Astrocyte (in vitro differentiated cells and primary cell): ENCODE measurements around the gene OTOF. TPM values are rescaled to one million over a fixed set of nuclear protein-coding genes. Genes with fewer than 3 reads are reported as not detected.

ENCODE experiments used
- DNase-seq: peaks from one replicate; pipeline ENCODE4 v3.0.0-alpha.2; 2010; ENCODE audit warnings: low read depth
- FAIRE-seq: peaks from 2 replicates; lab custom pipeline; 2011; peaks lifted over from hg19 to GRCh38; lab: Jason Lieb, UNC
- H2AFZ ChIP-seq: 2 replicates; pipeline ENCODE4 v1.6.0; 2012; ENCODE audit warnings: low read depth, low read length, inconsistent platforms
- H3K27ac ChIP-seq: 2 replicates; pipeline ENCODE4 v1.5.1; 2011; ENCODE audit warnings: low read depth, low read length, inconsistent platforms
- H3K27me3 ChIP-seq: 2 replicates; pipeline ENCODE4 v1.6.0; 2011; ENCODE audit warnings: low read length, inconsistent platforms; ENCODE audit not compliant: insufficient read depth
- H3K36me3 ChIP-seq: 2 replicates; pipeline ENCODE4 v1.5.1; 2011; ENCODE audit warnings: low read length, inconsistent platforms; ENCODE audit not compliant: insufficient read depth
- H3K4me1 ChIP-seq: 2 replicates; pipeline ENCODE4 v1.5.1; 2011; ENCODE audit warnings: low read length, inconsistent platforms; ENCODE audit not compliant: insufficient read depth
- H3K4me2 ChIP-seq: 2 replicates; pipeline ENCODE4 v1.6.0; 2012; ENCODE audit warnings: low read length, inconsistent platforms
- H3K4me3 ChIP-seq: 2 replicates; pipeline ENCODE4 v1.5.1; 2011; ENCODE audit warnings: low read depth, mild to moderate bottlenecking, low read length, inconsistent platforms; ENCODE audit not compliant: insufficient read depth
- H3K79me2 ChIP-seq: 2 replicates; pipeline ENCODE4 v1.6.0; 2012; ENCODE audit warnings: mild to moderate bottlenecking, low read length, inconsistent platforms; ENCODE audit not compliant: insufficient read depth
- H3K9ac ChIP-seq: 2 replicates; pipeline ENCODE4 v1.6.0; 2012; ENCODE audit warnings: mild to moderate bottlenecking, low read length, inconsistent platforms
- H3K9me3 ChIP-seq: 2 replicates; pipeline ENCODE4 v1.5.1; 2012; ENCODE audit warnings: low read depth, mild to moderate bottlenecking, low read length, inconsistent platforms; ENCODE audit not compliant: insufficient read depth
- H4K20me1 ChIP-seq: 2 replicates; pipeline ENCODE4 v1.6.0; 2012; ENCODE audit warnings: low read length, inconsistent platforms; ENCODE audit not compliant: insufficient read depth
- H3K27ac Mint-ChIP-seq: one replicate; pipeline ENCODE4 v1.8.0; 2021; ENCODE audit warnings: mild to moderate bottlenecking, mixed read lengths; ENCODE audit not compliant: unreplicated experiment
- H3K27me3 Mint-ChIP-seq: one replicate; pipeline ENCODE4 v1.8.0; 2021; ENCODE audit warnings: low read depth, mixed read lengths; ENCODE audit not compliant: unreplicated experiment
- H3K36me3 Mint-ChIP-seq: one replicate; pipeline ENCODE4 v1.8.0; 2021; ENCODE audit warnings: low read depth, mixed read lengths; ENCODE audit not compliant: unreplicated experiment
- H3K4me1 Mint-ChIP-seq: one replicate; pipeline ENCODE4 v1.8.0; 2021; ENCODE audit warnings: low read depth, mixed read lengths; ENCODE audit not compliant: unreplicated experiment
- H3K4me3 Mint-ChIP-seq: one replicate; pipeline ENCODE4 v1.8.0; 2021; ENCODE audit warnings: mild to moderate bottlenecking, moderate library complexity, mixed read lengths; ENCODE audit not compliant: unreplicated experiment
- H3K9me3 Mint-ChIP-seq: one replicate; pipeline ENCODE4 v1.8.0; 2021; ENCODE audit warnings: mild to moderate bottlenecking, mixed read lengths; ENCODE audit not compliant: unreplicated experiment
- CTCF ChIP-seq: IDR thresholded peaks from 2 replicates; pipeline ENCODE4 v1.5.1; 2011; ENCODE audit warnings: low read depth, mild to moderate bottlenecking, inconsistent platforms, low read length, moderate library complexity; ENCODE audit not compliant: insufficient read depth
- EZH2 ChIP-seq: IDR thresholded peaks from 2 replicates; pipeline ENCODE4 v1.6.1; 2012; ENCODE audit warnings: mild to moderate bottlenecking, low read length, inconsistent platforms; ENCODE audit not compliant: insufficient read depth
- total RNA-seq: library from RNA; stranded (reverse); gene quantifications from 2 replicates; pipeline ENCODE4 v1.2.1, GENCODE V29; 2021

The OTOF gene
- total RNA-seq, 1 donor from 2014 or later = not detected

GRCh38 chr2:26409785-26410184 lies 68.1 kb downstream of the OTOF start:
- TF ChIP-seq CTCF = no peak
- no peak for TF ChIP-seq EZH2

GRCh38 chr2:26407526-26407925 lies 70.4 kb downstream of the OTOF start:
- no peak overlapping the region for H3K4me3 ChIP-seq
- H3K9me3 ChIP-seq = no peaks in the 10 kb centered on the region
- Mint-ChIP-seq H3K27ac (no peak overlapping the region), H3K27me3 (peaks cover 5% of the 10 kb centered on the region), H3K36me3 (peaks cover 2% of the 10 kb centered on the region), H3K4me3 (no peak overlapping the region), H3K4me1 (peaks cover 1% of the 10 kb centered on the region), H3K9me3 (no peaks in the 10 kb centered on the region)
- H4K20me1 ChIP-seq = no peaks in the 10 kb centered on the region
- no peak for FAIRE-seq
- no peaks in the 10 kb centered on the region for H3K4me1 ChIP-seq
- no peak overlapping the region for H2AFZ ChIP-seq
- TF ChIP-seq EZH2 (no peak), CTCF (no peak)
- no peak overlapping the region for H3K9ac ChIP-seq
- DNase-seq = no peak
- H3K36me3 ChIP-seq = no peaks in the 10 kb centered on the region
- H3K27me3 ChIP-seq = peaks cover 3% of the 10 kb centered on the region
- no peaks in the 10 kb centered on the region for H3K79me2 ChIP-seq
- no peak overlapping the region for H3K27ac ChIP-seq
- no peak overlapping the region for H3K4me2 ChIP-seq

More at GRCh38 chr2:26409785-26410184, 68.1 kb downstream of the OTOF start:
- H3K27me3 ChIP-seq = peaks cover 3% of the 10 kb centered on the region
- no peaks in the 10 kb centered on the region for H3K9me3 ChIP-seq
- no peaks in the 10 kb centered on the region for H3K36me3 ChIP-seq
- H3K36me3 Mint-ChIP-seq = peaks cover 2% of the 10 kb centered on the region
- H3K4me3 ChIP-seq = no peak overlapping the region
- no peak overlapping the region for H3K27ac Mint-ChIP-seq
- H3K79me2 ChIP-seq = no peaks in the 10 kb centered on the region
- no peak for DNase-seq
- H3K27me3 Mint-ChIP-seq = peaks cover 5% of the 10 kb centered on the region
- H4K20me1 ChIP-seq = no peaks in the 10 kb centered on the region
- H3K4me1 Mint-ChIP-seq = peaks cover 1% of the 10 kb centered on the region
- H2AFZ ChIP-seq = no peak overlapping the region
- H3K27ac ChIP-seq = no peak overlapping the region
- no peaks in the 10 kb centered on the region for H3K9me3 Mint-ChIP-seq
- no peaks in the 10 kb centered on the region for H3K4me1 ChIP-seq
- H3K4me3 Mint-ChIP-seq = no peak overlapping the region
- no peak for FAIRE-seq
- H3K9ac ChIP-seq = no peak overlapping the region
- no peak overlapping the region for H3K4me2 ChIP-seq

Other genes starting within 250 kb of the OTOF start
- 132 and 139 TPM in 2 replicates for gene HADHA, start 233.5 kb downstream of the OTOF start, total RNA-seq
- 109 and 116 TPM in 2 replicates for gene HADHB, start 233.2 kb downstream of the OTOF start, total RNA-seq
- 49.7 and 51.9 TPM in 2 replicates for gene SELENOI, start 132.0 kb downstream of the OTOF start, total RNA-seq
- gene ADGRF3, start 131.3 kb downstream of the OTOF start, total RNA-seq = 0.16 and 0.17 TPM in 2 replicates
- gene DRC1, start 76.2 kb downstream of the OTOF start, total RNA-seq = 0.27 and 0.41 TPM in 2 replicates
- not detected in 2 replicates for gene CIB4, start 163.2 kb upstream of the OTOF start, total RNA-seq
- 1.9 and 2.3 TPM in 2 replicates for gene KCNK3, start 214.6 kb upstream of the OTOF start, total RNA-seq